Activated gamma-delta T cell (primary cell): Measurements from ENCODE around the gene CENPN.

Experiments used
- DNase-seq: peaks from one replicate; lab custom pipeline; 2025; lab: John Stamatoyannopoulos, UW

The CENPN gene

GRCh38 chr16:81077076-81077940 is 70.3 kb downstream of the CENPN start, which contains the start of gene C16orf46:
Gene C16orf46, minus strand, starts transcription at chr16:81077238. Its CDS starts 13,283 bp downstream, at chr16:81063955.
- peak; percentile 92 for DNase-seq

- DNase-seq, result no peak
Measured at GRCh38 chr16:81080233-81080632, 73.2 kb downstream of the CENPN start.

- DNase-seq, result no peak
Measured at GRCh38 chr16:81081014-81081413, 74.0 kb downstream of the CENPN start.
